SK-N-MC (cell line): Measurements from ENCODE around the gene RNU5B-1.

Experiments used
- EZH2 ChIP-seq: fragments of 200-600 bp; sonication (generic); IDR thresholded peaks from one replicate; pipeline ENCODE4 v1.6.1; 2017; ENCODE audit warnings: antibody characterized with exemption
- FOXP2 ChIP-seq: optimal IDR thresholded peaks from 2 replicates; pipeline ENCODE3; 2011; ENCODE audit warnings: mild to moderate bottlenecking, moderate library complexity; ENCODE audit not compliant: insufficient read depth; ENCODE audit errors: extremely low read length, control extremely low read depth
- POLR2AphosphoS5 ChIP-seq: IDR thresholded peaks from 2 replicates; pipeline ENCODE4 v1.6.1; 2012; ENCODE audit warnings: mild to moderate bottlenecking, low read depth, low read length, borderline replicate concordance

DNA sequence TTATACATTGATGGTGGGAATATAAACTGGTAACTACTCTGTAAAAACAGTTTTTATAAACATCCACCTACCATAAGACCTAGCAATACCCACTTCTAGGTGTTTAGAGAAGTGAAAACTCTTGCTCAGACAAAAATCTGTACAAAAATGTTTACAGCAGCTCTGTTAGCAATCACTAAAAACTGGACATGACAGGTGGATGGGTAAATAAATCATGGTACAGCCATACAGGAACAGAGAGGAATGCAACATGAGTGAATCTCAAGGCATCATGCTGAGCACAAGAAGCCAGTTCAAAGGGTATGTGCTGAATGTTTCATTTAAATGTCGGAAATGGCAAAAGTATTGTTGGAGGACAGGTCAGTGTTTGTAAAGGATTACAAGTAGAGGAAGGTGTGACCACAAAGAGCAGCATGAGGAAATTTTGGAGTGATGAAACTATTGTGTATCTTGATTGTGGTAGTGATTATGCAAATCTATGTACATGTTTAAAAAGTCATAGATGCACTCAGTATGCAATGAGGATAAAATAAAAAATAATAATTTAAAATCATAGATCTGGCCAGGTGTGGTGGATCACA is 11.4 kb upstream of the RNU5B-1 start:
- TF ChIP-seq EZH2, result no peak
- TF ChIP-seq POLR2AphosphoS5, result no peak
- no peak for TF ChIP-seq FOXP2
